Measurements from ENCODE around the gene CAMK1. TPM values are rescaled to one million over a fixed set of nuclear protein-coding genes. Genes with fewer than 3 reads are reported as not detected.
A peak's percentile ranks its signal among the peaks of the same experiment; 100 is the strongest.

Gene CAMK1
- total and polyA plus RNA-seq, 9 donors: 12.3 to 22.0 (median 17.4) TPM

DNA sequence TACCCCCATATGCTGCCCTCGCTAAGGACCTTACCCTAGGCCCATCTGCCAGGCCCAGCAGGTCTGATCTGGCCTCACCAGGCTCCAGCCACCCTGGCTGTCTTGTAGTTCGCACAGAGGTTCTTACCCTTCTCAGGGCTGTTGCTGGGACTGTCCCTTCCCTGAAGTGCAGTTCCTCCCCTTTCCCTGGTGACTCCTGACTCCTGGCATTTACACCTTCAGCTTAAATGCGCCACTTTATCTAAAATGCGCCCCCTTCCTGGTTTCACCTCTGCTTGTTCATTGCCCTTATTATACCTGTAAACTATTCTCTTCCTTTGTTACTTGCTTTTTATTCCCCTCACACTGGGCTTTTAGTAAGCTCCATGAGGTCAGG lies 39.5 kb upstream of the CAMK1 start:
- Histone ChIP-seq H3K9me3 (replicated peaks; ENCODE audit: control insufficient read depth, low read depth, low read length) (no peaks in the 10 kb centered on the region), H3K36me3 (ENCODE audit: control insufficient read depth, insufficient read depth, low read length) (peaks cover 48% of the 10 kb centered on the region), H3K27me3 (ENCODE audit: control insufficient read depth, insufficient read depth, low read length) (no peaks in the 10 kb centered on the region), H3K27ac (ENCODE audit: low read length) (peak overlapping the region; percentile 90), H3K4me3 (ENCODE audit: low read length) (peak overlapping the region; percentile 51), H3K4me1 (ENCODE audit: control insufficient read depth, insufficient read depth, low read length) (peaks cover 21% of the 10 kb centered on the region)
- WGBS (ENCODE audit: insufficient coverage): 73% methylated on average over 4 of the region's 4 CpGs
- no peak for DNase-seq

DNA sequence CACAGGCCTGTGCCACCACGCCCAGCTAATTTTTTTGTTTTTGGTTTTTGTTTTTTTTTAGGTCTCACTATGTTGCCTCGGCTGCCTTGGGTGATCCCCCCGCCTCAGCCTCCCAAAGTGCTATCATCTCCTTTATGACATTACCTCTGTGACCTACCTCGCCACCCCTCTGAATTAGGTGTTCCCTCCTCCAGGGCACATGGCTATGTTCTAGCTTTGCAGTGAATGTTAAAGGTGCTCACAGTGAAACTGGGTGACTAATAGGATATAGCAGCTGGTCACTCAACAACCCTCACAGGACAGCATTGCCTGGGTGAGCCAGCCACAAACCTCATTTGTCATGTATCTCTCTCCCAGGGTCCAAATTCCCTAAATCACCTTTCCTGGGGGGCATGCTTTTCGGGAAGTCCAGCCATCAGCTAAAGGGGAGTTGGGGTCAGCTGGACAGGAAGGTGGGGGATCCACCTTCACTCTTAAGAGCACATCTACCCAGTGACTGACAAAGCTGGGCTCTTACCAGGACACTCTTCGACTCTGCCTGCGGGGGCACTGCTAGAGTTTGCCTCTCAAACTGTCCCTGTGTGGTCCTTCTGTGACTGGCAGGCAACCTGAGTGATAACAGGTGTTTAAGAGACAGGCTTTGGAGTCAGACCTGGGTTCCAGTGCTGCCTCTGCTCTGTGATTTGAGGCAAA lies 38.7 kb upstream of the CAMK1 start:
- peaks cover 21% of the 10 kb centered on the region for H3K4me1 ChIP-seq (ENCODE audit: control insufficient read depth, insufficient read depth, low read length)
- H3K27ac ChIP-seq (ENCODE audit: low read length): peak overlapping the region; percentile 90
- H3K27me3 ChIP-seq (ENCODE audit: control insufficient read depth, insufficient read depth, low read length): no peaks in the 10 kb centered on the region
- WGBS (ENCODE audit: insufficient coverage): no CpG with 5 or more reads among the region's 7 CpGs
- DNase-seq: no peak
- H3K4me3 ChIP-seq (ENCODE audit: low read length): no peak overlapping the region
- peaks cover 52% of the 10 kb centered on the region for H3K36me3 ChIP-seq (ENCODE audit: control insufficient read depth, insufficient read depth, low read length)
- H3K9me3 ChIP-seq (replicated peaks; ENCODE audit: control insufficient read depth, low read depth, low read length): no peaks in the 10 kb centered on the region

GRCh38 chr3:9807981-9808344 lies 38.2 kb upstream of the CAMK1 start:
- Histone ChIP-seq H3K36me3 (ENCODE audit: control insufficient read depth, insufficient read depth, low read length) (peaks cover 53% of the 10 kb centered on the region), H3K4me3 (ENCODE audit: low read length) (no peak overlapping the region), H3K27ac (ENCODE audit: low read length) (no peak overlapping the region), H3K27me3 (ENCODE audit: control insufficient read depth, insufficient read depth, low read length) (no peaks in the 10 kb centered on the region), H3K4me1 (ENCODE audit: control insufficient read depth, insufficient read depth, low read length) (peaks cover 21% of the 10 kb centered on the region), H3K9me3 (replicated peaks; ENCODE audit: control insufficient read depth, low read depth, low read length) (no peaks in the 10 kb centered on the region)
- DNase-seq: no peak
- WGBS (ENCODE audit: insufficient coverage): no CpG with 5 or more reads among the region's 2 CpGs

- H3K4me1 ChIP-seq (ENCODE audit: control insufficient read depth, insufficient read depth, low read length): peaks cover 21% of the 10 kb centered on the region
- H3K36me3 ChIP-seq (ENCODE audit: control insufficient read depth, insufficient read depth, low read length): peaks cover 54% of the 10 kb centered on the region
- H3K4me3 ChIP-seq (ENCODE audit: low read length): no peak overlapping the region
- DNase-seq: no peak
- WGBS (ENCODE audit: insufficient coverage): 99% methylated on average over 6 of the region's 7 CpGs
- no peaks in the 10 kb centered on the region for H3K9me3 ChIP-seq (replicated peaks; ENCODE audit: control insufficient read depth, low read depth, low read length)
- no peaks in the 10 kb centered on the region for H3K27me3 ChIP-seq (ENCODE audit: control insufficient read depth, insufficient read depth, low read length)
- no peak overlapping the region for H3K27ac ChIP-seq (ENCODE audit: low read length)
These were observed 37.2 kb upstream of the CAMK1 start for GRCh38 chr3:9806688-9807589.

DNA sequence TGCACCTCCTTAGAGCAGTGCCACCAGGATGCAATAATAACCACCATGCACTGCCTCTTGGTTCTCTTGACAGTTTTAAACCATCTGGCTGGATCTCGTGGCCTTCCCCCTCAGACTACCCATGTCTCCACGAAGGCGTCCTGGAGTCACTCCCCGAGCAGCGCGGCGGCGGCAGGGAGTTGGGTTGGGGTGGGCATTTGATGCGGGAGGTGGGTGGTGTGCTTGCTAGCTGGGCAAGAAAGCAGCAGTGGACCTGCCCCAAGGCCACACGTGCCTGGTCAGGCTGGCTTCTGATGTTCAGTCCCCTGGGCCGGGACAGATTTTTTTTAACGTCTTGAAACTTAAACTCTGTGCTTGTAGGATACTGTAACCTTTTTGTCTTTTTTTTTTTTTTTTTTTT lies 36.4 kb upstream of the CAMK1 start:
- H3K27me3 ChIP-seq (ENCODE audit: control insufficient read depth, insufficient read depth, low read length): no peaks in the 10 kb centered on the region
- no peak overlapping the region for H3K27ac ChIP-seq (ENCODE audit: low read length)
- peaks cover 21% of the 10 kb centered on the region for H3K4me1 ChIP-seq (ENCODE audit: control insufficient read depth, insufficient read depth, low read length)
- no peaks in the 10 kb centered on the region for H3K9me3 ChIP-seq (replicated peaks; ENCODE audit: control insufficient read depth, low read depth, low read length)
- DNase-seq: no peak
- no peak overlapping the region for H3K4me3 ChIP-seq (ENCODE audit: low read length)
- 70% methylated on average over 2 of the region's 12 CpGs for WGBS (ENCODE audit: insufficient coverage)
- H3K36me3 ChIP-seq (ENCODE audit: control insufficient read depth, insufficient read depth, low read length): peaks cover 58% of the 10 kb centered on the region

GRCh38 chr3:9804996-9805395 lies 35.2 kb upstream of the CAMK1 start:
- Histone ChIP-seq H3K9me3 (replicated peaks; ENCODE audit: control insufficient read depth, low read depth, low read length) (no peaks in the 10 kb centered on the region), H3K27ac (ENCODE audit: low read length) (no peak overlapping the region), H3K36me3 (ENCODE audit: control insufficient read depth, insufficient read depth, low read length) (peaks cover 66% of the 10 kb centered on the region), H3K27me3 (ENCODE audit: control insufficient read depth, insufficient read depth, low read length) (no peaks in the 10 kb centered on the region), H3K4me1 (ENCODE audit: control insufficient read depth, insufficient read depth, low read length) (peaks cover 13% of the 10 kb centered on the region), H3K4me3 (ENCODE audit: low read length) (no peak overlapping the region)
- DNase-seq: no peak
- no CpG with 5 or more reads among the region's 5 CpGs for WGBS (ENCODE audit: insufficient coverage)

GRCh38 chr3:9803494-9803893 lies 33.7 kb upstream of the CAMK1 start:
- H3K27ac ChIP-seq (ENCODE audit: low read length): no peak overlapping the region
- DNase-seq: no peak
- H3K9me3 ChIP-seq (replicated peaks; ENCODE audit: control insufficient read depth, low read depth, low read length): no peaks in the 10 kb centered on the region
- no CpG with 5 or more reads among the region's 1 CpG for whole genome bisulfite sequencing (ENCODE audit: insufficient coverage)
- H3K36me3 ChIP-seq (ENCODE audit: control insufficient read depth, insufficient read depth, low read length): peaks cover 80% of the 10 kb centered on the region
- H3K27me3 ChIP-seq (ENCODE audit: control insufficient read depth, insufficient read depth, low read length): no peaks in the 10 kb centered on the region
- H3K4me3 ChIP-seq (ENCODE audit: low read length): no peak overlapping the region
- H3K4me1 ChIP-seq (ENCODE audit: control insufficient read depth, insufficient read depth, low read length): peaks cover under 1% of the 10 kb centered on the region

GRCh38 chr3:9800529-9800928 lies 30.8 kb upstream of the CAMK1 start:
- no peak overlapping the region for H3K4me3 ChIP-seq (ENCODE audit: low read length)
- no peak overlapping the region for H3K27ac ChIP-seq (ENCODE audit: low read length)
- H3K9me3 ChIP-seq (replicated peaks; ENCODE audit: control insufficient read depth, low read depth, low read length): no peaks in the 10 kb centered on the region
- no peaks in the 10 kb centered on the region for H3K27me3 ChIP-seq (ENCODE audit: control insufficient read depth, insufficient read depth, low read length)
- DNase-seq: no peak
- WGBS (ENCODE audit: insufficient coverage): 79% methylated on average over 2 of the region's 5 CpGs
- H3K4me1 ChIP-seq (ENCODE audit: control insufficient read depth, insufficient read depth, low read length): no peaks in the 10 kb centered on the region
- H3K36me3 ChIP-seq (ENCODE audit: control insufficient read depth, insufficient read depth, low read length): peaks cover 76% of the 10 kb centered on the region

GRCh38 chr3:9797196-9797945 lies 27.6 kb upstream of the CAMK1 start:
- H3K4me1 ChIP-seq (ENCODE audit: control insufficient read depth, insufficient read depth, low read length): peaks cover 10% of the 10 kb centered on the region
- no peak for DNase-seq
- peaks cover 51% of the 10 kb centered on the region for H3K36me3 ChIP-seq (ENCODE audit: control insufficient read depth, insufficient read depth, low read length)
- no peak overlapping the region for H3K4me3 ChIP-seq (ENCODE audit: low read length)
- 96% methylated on average over 6 of the region's 12 CpGs for WGBS (ENCODE audit: insufficient coverage)
- no peaks in the 10 kb centered on the region for H3K27me3 ChIP-seq (ENCODE audit: control insufficient read depth, insufficient read depth, low read length)
- no peak overlapping the region for H3K27ac ChIP-seq (ENCODE audit: low read length)
- H3K9me3 ChIP-seq (replicated peaks; ENCODE audit: control insufficient read depth, low read depth, low read length): no peaks in the 10 kb centered on the region

GRCh38 chr3:9795207-9795606 lies 25.5 kb upstream of the CAMK1 start:
- DNase-seq: no peak
- Histone ChIP-seq H3K36me3 (ENCODE audit: control insufficient read depth, insufficient read depth, low read length) (peaks cover 46% of the 10 kb centered on the region), H3K4me1 (ENCODE audit: control insufficient read depth, insufficient read depth, low read length) (peaks cover 17% of the 10 kb centered on the region), H3K9me3 (replicated peaks; ENCODE audit: control insufficient read depth, low read depth, low read length) (no peaks in the 10 kb centered on the region), H3K27ac (ENCODE audit: low read length) (no peak overlapping the region), H3K4me3 (ENCODE audit: low read length) (no peak overlapping the region), H3K27me3 (ENCODE audit: control insufficient read depth, insufficient read depth, low read length) (no peaks in the 10 kb centered on the region)
- WGBS (ENCODE audit: insufficient coverage): 76% methylated on average over 3 of the region's 5 CpGs

Measured in muscle of leg (tissue), 11 donors.